Thyroid gland (tissue), 4 donors: Measurements from ENCODE around the gene NETO2.

ENCODE experiments used
- CTCF ChIP-seq, 6 experiments: fragments of 200-600 bp in 3 of 6; fragments of 450-650 bp in 3 of 6; sonication (generic) in 3 of 6; IDR thresholded peaks; one replicate each; pipeline ENCODE4 v1.5.1; 2016 to 2019; ENCODE audit warnings: antibody characterized with exemption in 6 of 6, mild to moderate bottlenecking in 2 of 6, inconsistent platforms in 1 of 6, moderate library complexity in 1 of 6
- POLR2A ChIP-seq, 2 donors: fragments of 450-650 bp; IDR thresholded peaks; one replicate each; pipeline ENCODE4 v1.6.1; 2017; ENCODE audit warnings: antibody characterized with exemption in 2 of 2, mild to moderate bottlenecking in 2 of 2, moderate library complexity in 1 of 2

- TF ChIP-seq POLR2A (IDR thresholded peaks at IDR 0.05), result no peak
- TF ChIP-seq CTCF (IDR thresholded peaks at IDR 0.05), result no peak
Observed at GRCh38 chr16:47053895-47054294, 89.8 kb downstream of the NETO2 start.
